Spinal cord (tissue), 10 donors: ENCODE measurements around the gene ZNF407. TPM values are rescaled to one million over a fixed set of nuclear protein-coding genes. Genes with fewer than 3 reads are reported as not detected.

Experiments
- DNase-seq, 6 donors: peaks; one replicate each; pipeline versions ENCODE4 v3.0.0 to v3.0.0-alpha.2; 2013 to 2015; ENCODE audit warnings: low spot score in 6 of 6, low read depth in 4 of 6
- H3K27ac ChIP-seq: one replicate; pipeline ENCODE4 v1.5.1; 2013; ENCODE audit warnings: low read depth, low read length, control low read depth
- H3K27me3 ChIP-seq: one replicate; pipeline ENCODE4 v1.6.1; 2013; ENCODE audit warnings: low read length; ENCODE audit not compliant: control insufficient read depth, insufficient read depth
- H3K36me3 ChIP-seq: one replicate; pipeline ENCODE4 v1.6.1; 2013; ENCODE audit warnings: low read length; ENCODE audit not compliant: control insufficient read depth, insufficient read depth
- H3K4me1 ChIP-seq: one replicate; pipeline ENCODE4 v1.6.1; 2013; ENCODE audit warnings: low read length; ENCODE audit not compliant: control insufficient read depth, insufficient read depth
- H3K4me3 ChIP-seq: one replicate; pipeline ENCODE4 v1.5.1; 2013; ENCODE audit warnings: low read depth, low read length, control low read depth
- H3K9me3 ChIP-seq: one replicate; pipeline ENCODE4 v1.6.1; 2013; ENCODE audit warnings: low read length; ENCODE audit not compliant: control insufficient read depth, insufficient read depth
- WGBS: methylation state at CpG from one replicate; pipeline ENCODE4 v1.1.5; 2013; ENCODE audit warnings: missing lambda C conversion rate; ENCODE audit not compliant: insufficient coverage; 5-methylcytosine and 5-hydroxymethylcytosine counted together
- polyA plus RNA-seq, 2 donors: library from polyadenylated mRNA; unstranded; fragments of 120-200 nt; gene quantifications; one replicate each; pipeline ENCODE4 v1.2.1, GENCODE V29; 2013; ENCODE audit not compliant: insufficient read length in 2 of 2
- total RNA-seq, 2 donors: library from RNA; depleted of rRNA in 1 of 2; stranded (reverse); fragments of 120-200 nt in 1 of 2; fragments of >200 nt in 1 of 2; gene quantifications; one replicate each; pipeline versions ENCODE4 v1.2.3 to v1.2.4, GENCODE V29; 2013 to 2014
- donor health status: healthy.

ZNF407 gene
- total and polyA plus RNA-seq, 4 donors = 7.9 to 22.8 (median 13.2) TPM

DNA sequence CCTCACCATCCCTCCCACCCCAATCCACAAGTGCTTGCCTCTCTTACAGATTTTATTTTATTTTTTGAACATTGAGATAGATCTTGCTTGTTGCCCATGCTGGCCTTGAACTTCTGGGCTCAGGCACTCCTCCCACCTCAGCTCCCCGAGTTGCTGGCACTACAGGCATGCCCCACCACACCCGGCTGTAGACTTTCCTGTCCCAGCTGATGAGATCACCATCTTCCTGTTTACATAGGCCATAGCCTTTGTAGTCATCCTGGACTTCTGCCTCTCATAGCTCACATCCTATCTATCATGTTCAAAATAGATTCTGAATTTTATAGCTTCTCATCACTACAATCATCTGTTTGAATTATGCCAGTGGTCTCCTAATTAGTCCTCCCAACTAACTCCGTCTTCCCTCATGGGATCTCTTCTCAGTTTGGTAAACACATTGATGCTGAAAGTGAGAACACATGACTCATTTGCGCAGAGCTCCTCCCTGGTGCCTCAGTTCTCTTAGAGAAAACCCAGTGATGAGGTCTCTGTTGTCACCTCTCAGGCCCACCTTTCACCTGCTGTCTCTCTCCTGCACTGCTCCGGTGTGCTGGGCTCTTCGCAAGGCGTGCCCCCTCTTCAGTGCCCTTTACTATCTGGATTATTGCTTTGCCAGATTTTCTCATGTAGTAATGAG lies 243.0 kb downstream of the ZNF407 start:
- DNase-seq = no peak
- no peaks in the 10 kb centered on the region for H3K9me3 ChIP-seq
- 85% methylated on average over 4 of the region's 7 CpGs for WGBS
- H3K27me3 ChIP-seq = no peaks in the 10 kb centered on the region
- H3K4me1 ChIP-seq = no peaks in the 10 kb centered on the region
- H3K4me3 ChIP-seq = no peak overlapping the region
- no peak overlapping the region for H3K27ac ChIP-seq
- no peaks in the 10 kb centered on the region for H3K36me3 ChIP-seq

DNA sequence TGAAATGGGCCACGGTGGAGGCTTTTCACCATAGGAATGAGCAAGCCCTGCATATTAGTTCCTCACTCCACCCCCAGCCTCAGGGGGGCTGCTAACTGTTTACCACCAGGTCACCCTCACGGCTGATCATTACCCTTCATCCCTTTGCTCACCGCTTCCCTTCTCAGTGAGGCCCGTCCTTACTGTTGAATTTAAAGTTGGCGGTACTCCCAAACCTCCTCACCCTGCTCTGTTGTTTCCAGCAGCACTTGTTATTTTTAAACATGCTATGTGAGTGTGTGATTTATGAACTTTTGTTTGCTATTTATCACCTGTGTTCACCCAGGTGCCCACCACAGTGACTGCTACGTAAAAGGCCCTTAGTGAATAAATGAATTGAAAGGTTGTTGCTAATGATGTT lies 243.6 kb downstream of the ZNF407 start:
- 71% methylated on average over 3 of the region's 6 CpGs for WGBS

DNA sequence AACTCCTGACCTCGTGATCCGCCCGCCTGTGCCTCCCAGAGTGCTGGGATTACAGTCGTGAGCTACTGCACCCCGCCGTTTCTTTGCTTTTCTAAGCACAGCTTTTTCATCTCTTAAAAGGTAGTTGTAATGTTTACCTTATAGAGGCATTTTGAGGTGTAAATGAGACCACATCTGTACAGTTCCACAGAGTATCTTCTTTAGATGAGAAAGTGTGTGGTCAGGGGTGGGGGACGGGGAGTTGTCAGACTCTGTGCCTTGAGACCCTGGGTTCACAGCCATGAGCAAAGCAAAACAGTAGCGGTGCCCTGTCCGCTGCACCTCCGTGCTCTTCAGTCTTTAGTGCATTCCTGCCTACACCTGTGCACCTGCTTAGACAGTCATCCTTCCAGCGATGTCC lies 251.6 kb downstream of the ZNF407 start:
- H3K9me3 ChIP-seq = no peaks in the 10 kb centered on the region
- no peaks in the 10 kb centered on the region for H3K27me3 ChIP-seq
- WGBS = 97% methylated on average over 7 of the region's 11 CpGs
- no peak overlapping the region for H3K27ac ChIP-seq
- no peaks in the 10 kb centered on the region for H3K36me3 ChIP-seq
- no peaks in the 10 kb centered on the region for H3K4me1 ChIP-seq
- no peak for DNase-seq
- no peak overlapping the region for H3K4me3 ChIP-seq

More for the DNA sequence above, 243.6 kb downstream of the ZNF407 start:
- Histone ChIP-seq H3K4me3 (no peak overlapping the region), H3K36me3 (no peaks in the 10 kb centered on the region), H3K27me3 (no peaks in the 10 kb centered on the region), H3K9me3 (no peaks in the 10 kb centered on the region), H3K27ac (no peak overlapping the region), H3K4me1 (no peaks in the 10 kb centered on the region)
- no peak for DNase-seq

DNA sequence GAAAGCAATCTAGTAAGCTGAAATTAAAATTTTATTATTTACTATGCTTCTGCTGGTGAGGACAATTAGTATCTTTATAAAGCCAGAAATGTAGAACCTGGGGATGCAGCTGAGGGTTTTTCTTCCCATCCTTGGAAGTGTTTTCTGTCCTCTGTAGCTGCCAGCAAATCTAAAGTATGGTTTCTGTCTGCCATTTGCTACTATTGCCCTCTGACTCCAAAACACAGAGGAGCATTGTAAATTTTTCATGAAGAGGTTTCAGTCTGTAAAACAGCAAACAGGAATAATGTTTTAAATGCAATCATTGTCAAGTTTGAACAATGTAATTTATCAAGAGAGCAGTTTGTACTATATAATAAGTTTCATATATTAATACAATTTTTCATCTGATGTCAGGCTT lies 258.8 kb downstream of the ZNF407 start:
- DNase-seq = peak in 2 of 6 donors; percentile 34 to 63
- H3K36me3 ChIP-seq = no peaks in the 10 kb centered on the region
- no peak overlapping the region for H3K27ac ChIP-seq
- no peaks in the 10 kb centered on the region for H3K9me3 ChIP-seq
- no peaks in the 10 kb centered on the region for H3K4me1 ChIP-seq
- no peak overlapping the region for H3K4me3 ChIP-seq
- H3K27me3 ChIP-seq = no peaks in the 10 kb centered on the region

DNA sequence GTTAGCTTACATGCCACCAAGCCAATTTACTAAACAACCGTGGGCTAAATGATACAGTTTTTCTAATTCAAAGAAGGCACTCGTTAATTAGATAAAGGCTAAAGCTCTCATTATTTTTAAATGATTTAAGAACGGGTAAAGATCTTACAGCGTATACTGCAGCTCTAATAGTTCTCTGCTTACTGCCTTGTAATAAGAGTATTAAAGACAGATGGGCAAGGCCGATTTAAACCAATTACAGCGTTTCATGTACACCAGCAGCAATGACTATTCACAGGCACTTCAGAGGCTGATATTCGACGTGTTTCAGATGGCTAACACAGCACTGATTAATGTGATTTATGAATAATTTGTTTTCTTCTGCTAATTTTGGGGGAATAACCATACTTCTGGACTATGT lies 259.3 kb downstream of the ZNF407 start:
- Histone ChIP-seq H3K27me3 (no peaks in the 10 kb centered on the region), H3K9me3 (no peaks in the 10 kb centered on the region), H3K4me1 (no peaks in the 10 kb centered on the region), H3K36me3 (no peaks in the 10 kb centered on the region), H3K27ac (no peak overlapping the region), H3K4me3 (no peak overlapping the region)
- peak in 2 of 6 donors; percentile 21 to 78 for DNase-seq
- no CpG with 5 or more reads among the region's 8 CpGs for WGBS

DNA sequence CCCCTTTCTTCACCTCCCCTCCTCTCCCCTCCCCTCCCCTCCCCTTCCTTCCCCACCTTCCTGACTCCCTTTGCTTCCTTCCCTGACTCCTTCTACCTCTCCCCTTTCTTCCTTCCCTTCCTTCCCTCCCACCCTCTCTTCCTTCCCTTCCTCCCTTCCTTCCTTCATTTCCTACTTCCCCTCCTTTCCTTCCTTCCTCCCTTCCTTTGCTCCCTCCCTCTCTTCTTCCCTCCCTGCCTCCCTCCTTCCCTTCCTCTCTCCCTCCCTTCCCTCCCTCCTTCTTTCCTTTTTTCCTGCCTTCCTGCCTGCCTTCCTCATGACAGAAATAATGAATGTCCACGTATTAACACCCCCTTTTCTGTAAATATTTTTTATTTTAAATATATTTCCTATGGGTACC lies 260.2 kb downstream of the ZNF407 start:
- Histone ChIP-seq H3K4me1 (no peaks in the 10 kb centered on the region), H3K4me3 (no peak overlapping the region), H3K36me3 (no peaks in the 10 kb centered on the region), H3K27ac (no peak overlapping the region), H3K27me3 (no peaks in the 10 kb centered on the region), H3K9me3 (no peaks in the 10 kb centered on the region)
- no CpG with 5 or more reads among the region's 1 CpG for WGBS
- DNase-seq = no peak

DNA sequence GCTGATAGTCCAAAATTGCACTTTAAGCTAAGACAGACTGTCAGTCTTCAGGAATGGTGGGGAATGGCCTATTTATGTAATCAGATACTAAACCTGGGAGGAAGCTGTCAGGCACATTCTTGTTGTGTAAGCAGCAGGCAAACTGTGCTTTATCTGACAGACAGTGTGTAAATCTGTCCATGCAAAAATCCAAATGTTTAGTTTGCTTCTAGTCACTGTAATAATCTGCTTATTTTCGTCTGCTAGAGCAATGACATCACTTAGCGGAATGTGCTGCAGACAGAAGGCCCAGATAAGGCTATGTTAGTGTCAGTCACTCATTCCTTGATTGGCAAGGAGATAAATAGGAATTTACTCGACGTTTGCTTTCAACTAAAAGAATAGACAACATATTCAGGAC lies 263.5 kb downstream of the ZNF407 start:
- Histone ChIP-seq H3K4me1 (no peaks in the 10 kb centered on the region), H3K27me3 (no peaks in the 10 kb centered on the region), H3K9me3 (no peaks in the 10 kb centered on the region), H3K4me3 (no peak overlapping the region), H3K36me3 (no peaks in the 10 kb centered on the region), H3K27ac (no peak overlapping the region)
- peak in 1 of 6 donors; percentile 67 for DNase-seq
- no CpG with 5 or more reads among the region's 4 CpGs for WGBS

DNA sequence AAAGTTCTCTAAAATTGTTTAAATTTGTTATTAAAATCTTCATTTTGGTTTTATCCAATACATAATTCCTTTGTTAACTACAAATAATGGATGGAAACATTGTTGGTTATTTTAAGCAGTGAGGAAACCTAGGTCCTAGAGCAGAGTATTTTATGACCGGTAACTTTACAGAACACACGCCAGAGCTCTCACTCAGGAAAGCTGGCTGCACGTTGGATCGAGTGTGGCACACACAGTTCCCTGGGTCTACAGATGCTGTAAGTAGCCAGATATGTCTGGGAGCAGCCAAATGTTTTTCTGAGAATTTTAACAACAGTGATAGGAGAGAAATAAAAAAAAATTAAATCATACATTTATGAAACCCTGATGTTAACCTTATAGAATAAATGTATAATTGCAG lies 264.4 kb downstream of the ZNF407 start:
- H3K9me3 ChIP-seq = no peaks in the 10 kb centered on the region

DNA sequence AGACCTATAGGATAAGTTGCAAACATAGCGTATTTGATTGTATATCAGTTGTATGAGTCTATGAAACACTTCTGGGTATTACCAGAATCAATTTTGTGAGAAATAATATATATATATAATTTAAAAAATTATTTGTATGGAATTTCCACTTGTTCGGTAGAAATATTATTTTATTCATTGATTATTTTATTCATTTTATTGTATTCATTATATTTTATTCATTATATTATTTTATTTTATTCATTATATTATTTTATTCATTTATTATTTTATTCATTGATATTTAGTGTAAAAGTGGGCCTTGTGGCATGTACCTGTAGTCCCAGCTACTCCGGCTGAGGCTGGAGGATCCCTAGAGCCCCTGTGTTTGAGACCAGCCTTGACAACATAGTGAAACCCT lies 268.9 kb downstream of the ZNF407 start:
- Histone ChIP-seq H3K27me3 (no peaks in the 10 kb centered on the region), H3K4me3 (no peak overlapping the region), H3K4me1 (no peaks in the 10 kb centered on the region), H3K9me3 (no peaks in the 10 kb centered on the region), H3K36me3 (no peaks in the 10 kb centered on the region), H3K27ac (no peak overlapping the region)
- no peak for DNase-seq
- no CpG with 5 or more reads among the region's 3 CpGs for WGBS

More for the DNA sequence above, 264.4 kb downstream of the ZNF407 start:
- H3K27ac ChIP-seq = no peak overlapping the region
- no peaks in the 10 kb centered on the region for H3K36me3 ChIP-seq
- WGBS = 93% methylated on average over 3 of the region's 4 CpGs
- no peak overlapping the region for H3K4me3 ChIP-seq
- no peak for DNase-seq
- no peaks in the 10 kb centered on the region for H3K4me1 ChIP-seq
- H3K27me3 ChIP-seq = no peaks in the 10 kb centered on the region

DNA sequence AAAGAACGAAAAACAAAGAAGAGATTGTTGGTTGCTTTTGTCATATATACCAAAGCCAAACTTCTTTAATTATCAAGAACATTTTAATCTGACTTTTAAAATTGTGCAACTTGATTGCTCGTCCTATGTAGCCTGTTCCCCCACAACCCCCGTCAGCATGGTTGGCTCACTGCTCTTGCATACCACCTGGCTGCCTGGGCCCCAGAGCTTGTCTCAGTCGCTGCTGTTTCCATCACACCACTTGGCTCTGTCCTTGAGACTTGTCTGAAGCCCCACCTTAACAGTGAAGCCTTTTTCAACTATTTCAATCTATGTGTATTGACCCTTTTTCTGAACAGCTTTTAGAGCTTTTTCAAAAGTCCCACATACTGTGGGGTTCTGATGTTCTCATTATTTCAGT lies 270.8 kb downstream of the ZNF407 start:
- WGBS = 81% methylated on average over 3 of the region's 4 CpGs
- Histone ChIP-seq H3K36me3 (no peaks in the 10 kb centered on the region), H3K4me3 (no peak overlapping the region), H3K4me1 (no peaks in the 10 kb centered on the region), H3K27me3 (no peaks in the 10 kb centered on the region), H3K9me3 (no peaks in the 10 kb centered on the region), H3K27ac (no peak overlapping the region)
- no peak for DNase-seq
